GM18867 (cell line): Measurements from ENCODE around the gene THAP7.
"Not testable (repeated sequence)": the region's sequence is repeated elsewhere in the genome, so short reads cannot be mapped to it uniquely, and the experiment has no call there.

Source experiments
- ATAC-seq: cut with Tn5 transposase; IDR thresholded peaks from one replicate; pipeline ENCODE4 v1.9.1; 2021; ENCODE audit warnings: mild to moderate bottlenecking, moderate library complexity; ENCODE audit not compliant: unreplicated experiment

Gene THAP7

DNA sequence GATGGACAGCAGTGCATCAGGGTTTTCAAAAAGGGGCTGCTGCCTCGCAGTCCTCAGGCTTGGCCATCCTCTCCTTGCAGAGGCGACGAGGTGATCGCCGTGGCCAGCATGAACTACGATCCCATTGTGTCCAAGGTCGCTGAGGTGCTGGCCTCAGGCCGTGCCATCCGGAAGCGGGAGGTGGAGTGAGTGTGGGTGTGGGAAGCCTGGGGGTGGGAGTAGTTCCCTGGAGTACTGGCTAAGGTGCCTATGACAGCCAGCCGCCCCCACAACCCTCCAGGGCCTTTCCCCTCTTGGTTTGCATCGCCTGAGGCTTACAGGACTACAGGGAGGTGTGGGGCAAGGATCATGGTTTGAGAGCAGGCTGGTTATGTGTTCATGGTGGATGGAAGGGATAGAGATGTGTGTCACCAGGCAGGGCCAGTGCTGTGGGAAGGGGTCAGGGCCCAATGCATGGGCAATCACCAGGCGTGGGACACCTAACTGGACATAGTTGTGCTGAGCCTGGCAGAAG, 21.9 kb downstream of the THAP7 start:
- no peak for ATAC-seq

DNA sequence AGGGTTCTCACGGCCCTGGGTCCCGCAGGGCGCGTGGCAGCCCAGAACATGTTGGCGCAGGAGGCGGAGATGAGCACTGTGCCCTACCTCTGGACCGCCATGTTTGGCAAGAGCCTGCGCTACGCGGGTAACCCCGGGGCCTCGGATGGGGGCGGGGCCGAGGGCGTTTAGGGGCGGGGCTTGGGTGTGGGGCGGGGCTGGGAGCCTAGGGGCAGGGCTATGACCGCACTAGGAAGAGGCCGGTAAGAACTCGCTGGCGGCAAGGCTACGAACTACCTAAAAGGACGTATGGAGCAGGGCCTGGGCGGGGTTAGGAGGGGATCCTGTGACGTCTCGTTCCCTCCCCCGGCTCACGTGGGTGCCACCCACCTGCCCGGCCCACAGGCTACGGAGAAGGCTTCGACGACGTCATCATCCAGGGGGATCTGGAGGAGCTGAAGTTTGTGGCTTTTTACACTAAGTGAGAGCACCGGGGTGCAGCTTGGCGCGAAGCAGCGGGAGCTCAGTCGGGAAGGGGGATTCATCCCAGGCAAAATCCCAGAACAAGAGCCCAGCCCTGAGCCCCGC, 22.6 kb downstream of the THAP7 start:
- no peak for ATAC-seq

DNA sequence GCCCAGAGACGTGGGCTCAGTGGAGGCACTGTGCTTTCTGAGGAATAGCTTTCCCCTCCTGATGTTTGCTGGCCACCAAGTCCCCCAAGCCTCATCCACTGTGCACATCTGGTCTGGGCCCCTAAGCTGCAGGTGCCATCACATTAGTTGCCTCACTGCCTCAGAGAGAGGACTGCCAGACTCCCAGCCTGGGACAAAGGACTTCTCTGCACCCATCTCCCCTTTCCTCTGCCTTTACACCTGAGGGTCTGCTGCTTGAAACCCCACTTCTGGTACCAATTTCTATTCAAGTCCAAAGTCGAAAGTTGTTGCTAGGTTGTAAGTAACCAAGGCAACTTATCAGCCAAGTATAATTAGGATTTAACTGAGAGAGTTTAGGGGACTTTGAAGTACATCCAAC, 23.5 kb downstream of the THAP7 start:
- no peak for ATAC-seq

DNA sequence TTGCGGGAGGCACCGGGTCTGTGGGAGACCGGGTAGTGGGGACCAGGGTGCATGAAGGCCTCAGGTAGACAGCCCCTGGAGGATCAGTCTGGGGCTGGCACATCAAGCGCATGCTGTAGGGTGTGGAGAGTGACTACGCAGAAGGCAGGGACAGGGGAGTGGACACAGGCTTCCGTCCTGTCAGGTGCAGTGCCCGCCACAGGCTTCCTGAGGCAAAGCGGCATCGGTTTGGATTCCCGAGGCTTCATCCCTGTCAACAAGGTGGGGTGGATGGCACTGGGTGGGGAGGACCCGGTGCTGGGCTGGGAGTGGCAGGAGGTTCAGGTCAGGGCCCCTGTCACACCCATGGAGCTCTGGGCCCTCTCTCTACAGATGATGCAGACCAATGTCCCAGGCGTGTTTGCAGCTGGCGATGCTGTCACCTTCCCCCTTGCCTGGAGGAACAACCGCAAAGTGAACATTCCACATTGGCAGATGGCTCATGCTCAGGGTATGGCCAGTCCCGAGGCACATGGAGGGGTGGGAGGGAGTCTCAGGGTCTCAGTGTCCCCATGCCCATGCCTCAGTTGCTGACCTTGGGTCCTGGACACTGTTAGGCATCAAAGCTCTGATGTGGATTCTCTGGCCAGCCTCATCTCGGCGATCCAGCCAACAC, 24.3 kb downstream of the THAP7 start:
- ATAC-seq, result no peak

GRCh38 chr22:20977019-20977418, 24.9 kb downstream of the THAP7 start:
- ATAC-seq, result no peak

- no peak for ATAC-seq
These were observed 25.5 kb downstream of the THAP7 start for GRCh38 chr22:20976291-20976877.

GRCh38 chr22:20975541-20976290, 26.2 kb downstream of the THAP7 start:
- no peak for ATAC-seq

DNA sequence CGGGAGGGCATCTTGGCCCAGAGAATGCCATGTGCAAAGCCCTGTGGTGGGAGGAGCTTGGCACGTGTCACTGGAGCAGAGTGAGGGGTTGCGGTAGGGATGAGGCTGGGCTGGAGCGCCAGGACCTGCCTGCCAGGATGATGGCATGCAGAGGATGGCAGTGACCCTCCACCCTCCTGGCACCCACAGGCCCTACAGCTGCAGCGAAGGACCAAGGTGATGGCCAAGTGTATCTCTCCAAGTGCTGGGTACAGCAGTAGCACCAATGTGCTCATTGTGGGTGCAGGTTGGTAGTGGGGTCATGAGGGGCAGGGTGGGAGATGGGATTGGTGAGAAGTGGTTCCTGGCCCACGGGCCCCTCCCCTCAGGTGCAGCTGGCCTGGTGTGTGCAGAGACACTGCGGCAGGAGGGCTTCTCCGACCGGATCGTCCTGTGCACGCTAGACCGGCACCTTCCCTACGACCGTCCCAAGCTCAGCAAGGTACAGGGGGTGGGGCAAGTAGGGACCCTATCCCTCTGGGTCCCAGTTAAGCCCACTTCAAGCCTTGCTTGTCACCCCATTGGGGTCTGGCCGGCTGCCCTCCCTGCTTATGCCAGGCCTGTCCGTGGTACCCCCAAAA, 27.5 kb downstream of the THAP7 start:
- ATAC-seq, result no peak

DNA sequence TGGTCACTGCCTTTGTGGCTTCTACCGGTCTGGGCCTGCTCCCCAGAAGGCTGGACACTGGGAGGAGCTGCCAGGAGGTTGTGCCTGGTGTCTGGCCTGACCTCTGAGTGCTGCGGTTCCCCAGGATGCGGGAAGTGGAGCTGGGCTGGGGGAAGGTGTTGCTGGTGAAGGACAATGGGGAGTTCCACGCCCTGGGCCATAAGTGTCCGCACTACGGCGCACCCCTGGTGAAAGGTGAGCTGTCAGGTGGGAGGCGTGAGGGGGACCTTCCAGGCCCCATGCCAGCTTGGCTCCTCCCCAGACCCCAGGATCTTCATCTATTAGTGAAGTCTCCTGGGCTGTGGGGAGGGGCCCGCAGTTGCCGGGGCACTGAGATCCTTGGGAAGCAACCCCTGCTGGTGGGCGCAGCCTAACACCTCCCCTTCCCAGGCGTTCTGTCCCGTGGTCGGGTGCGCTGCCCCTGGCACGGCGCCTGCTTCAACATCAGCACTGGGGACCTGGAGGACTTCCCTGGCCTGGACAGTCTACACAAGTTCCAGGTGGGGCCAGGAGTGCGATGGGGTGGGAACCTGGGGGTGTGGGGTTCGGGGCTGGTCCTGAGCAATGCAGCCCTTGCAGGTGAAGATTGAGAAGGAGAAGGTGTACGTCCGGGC, 28.2 kb downstream of the THAP7 start:
- ATAC-seq, result no peak

DNA sequence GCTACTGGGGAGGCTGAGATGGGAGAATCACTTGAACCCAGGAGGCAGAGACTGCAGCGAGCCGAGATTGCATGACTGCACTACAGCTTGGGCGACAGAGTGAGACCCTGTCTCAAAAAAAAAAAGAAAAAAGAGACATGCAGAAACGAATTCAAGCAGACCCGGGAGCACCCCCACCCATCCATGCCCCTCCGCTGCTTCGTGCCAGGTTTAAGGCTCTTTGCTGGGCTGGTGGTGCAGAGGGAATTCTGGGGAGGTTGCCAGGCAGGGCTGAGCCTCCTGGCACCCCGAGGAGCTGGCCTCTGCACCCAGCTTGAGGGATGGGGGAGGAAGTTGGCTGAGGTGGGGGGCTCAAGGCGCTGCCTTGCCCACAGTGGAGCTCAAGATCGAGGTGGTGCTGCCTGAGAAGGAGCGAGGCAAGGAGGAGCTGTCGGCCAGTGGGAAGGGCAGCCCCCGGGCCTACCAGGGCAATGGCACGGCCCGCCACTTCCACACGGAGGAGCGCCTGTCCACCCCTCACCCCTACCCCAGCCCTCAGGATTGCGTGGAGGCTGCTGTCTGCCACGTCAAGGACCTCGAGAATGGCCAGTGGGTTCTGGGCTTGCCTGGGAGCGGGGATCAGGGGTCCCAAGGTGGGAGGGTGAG, 28.9 kb downstream of the THAP7 start:
- ATAC-seq, result no peak

GRCh38 chr22:20972014-20972694, 29.8 kb downstream of the THAP7 start:
- not testable (repeated sequence) for ATAC-seq

- no peak for ATAC-seq
These were observed 30.8 kb downstream of the THAP7 start for GRCh38 chr22:20970939-20971657.

GRCh38 chr22:20968281-20968977, 33.5 kb downstream of the THAP7 start:
- no peak for ATAC-seq

DNA sequence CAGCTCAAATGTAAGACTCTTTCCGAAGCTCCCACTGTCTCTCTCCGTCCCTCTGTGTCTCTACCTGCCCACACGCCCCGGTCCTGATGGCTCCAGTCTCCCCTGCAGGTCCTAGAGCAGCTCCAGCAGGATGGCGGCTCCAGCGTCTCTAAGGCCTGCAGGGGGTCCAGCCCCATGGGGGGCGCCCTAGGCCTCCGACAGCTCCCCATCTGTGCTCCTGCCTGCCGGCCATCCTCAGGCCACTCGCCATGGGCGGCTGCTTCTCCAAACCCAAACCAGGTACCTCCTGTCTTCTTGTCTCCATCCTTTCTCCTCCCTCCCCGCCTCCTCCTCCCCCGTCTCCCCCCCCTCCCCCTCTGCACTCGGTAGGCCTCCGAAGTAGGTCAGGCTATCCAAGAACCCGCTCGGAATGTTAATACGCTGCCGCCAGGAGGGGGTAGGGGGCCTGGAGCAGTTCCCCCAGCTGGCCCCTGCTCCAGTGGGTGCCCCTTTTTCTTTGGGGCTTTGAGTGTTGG, 34.2 kb downstream of the THAP7 start:
- ATAC-seq, result no peak

GRCh38 chr22:20966883-20967696, 34.8 kb downstream of the THAP7 start, which contains the start of gene AIFM3:
TSS of gene AIFM3 (plus strand) at chr22:20967255. CDS start at chr22:20967945, 690 bp downstream.
- no peak for ATAC-seq

DNA sequence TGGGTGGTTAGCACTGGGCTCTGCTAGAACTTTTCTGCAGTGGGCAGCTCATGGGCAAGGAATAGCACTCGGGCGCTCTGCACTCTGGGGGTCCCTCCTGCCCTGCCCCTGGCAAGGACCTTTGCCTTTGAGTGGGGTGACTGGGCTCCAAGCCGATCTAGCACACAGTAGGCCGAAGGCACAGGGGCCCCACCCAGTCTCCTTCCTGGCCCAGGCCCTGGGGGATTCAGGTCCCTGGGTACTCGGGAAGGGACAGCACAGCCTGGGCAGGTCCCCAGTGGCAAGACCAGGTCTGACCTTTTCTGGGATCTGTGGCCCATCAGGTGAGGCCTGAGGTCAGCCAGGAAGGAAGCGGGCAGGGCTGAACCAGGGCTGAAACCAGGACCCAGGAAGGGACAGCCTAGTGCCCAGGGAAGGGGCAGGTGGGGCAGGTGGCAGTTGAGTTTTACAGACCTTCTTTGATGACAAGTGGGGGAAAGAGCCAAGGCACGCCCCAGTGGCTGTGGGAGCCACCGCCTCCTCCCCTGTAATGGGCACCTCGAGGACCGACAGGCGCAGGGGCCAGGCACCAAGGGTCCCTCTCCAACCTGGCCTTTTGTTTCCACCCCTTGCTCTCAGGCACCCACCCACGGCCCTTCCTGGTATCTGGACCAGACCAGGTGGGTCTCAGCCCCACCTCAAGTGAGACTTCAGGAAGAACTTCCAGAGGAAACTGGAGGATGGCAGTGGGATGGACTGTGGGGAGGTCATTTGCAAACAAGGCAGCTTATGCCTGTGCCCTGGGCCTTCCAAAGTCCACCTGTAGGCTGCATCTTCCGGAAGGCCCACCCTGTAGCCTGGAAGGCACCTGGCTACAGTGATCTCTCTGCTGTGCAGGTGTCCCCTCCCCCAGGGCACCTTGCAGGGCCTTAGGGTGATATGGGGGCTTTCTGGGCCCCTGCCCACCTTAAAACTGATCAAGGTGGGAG, 35.7 kb downstream of the THAP7 start:
- no peak for ATAC-seq
